ENCODE measurements around the gene CDKN2B.

- TF ChIP-seq ELK1 (IDR thresholded peaks at IDR 0.05; ENCODE audit: borderline replicate concordance, low read depth, low read length) (no peak), POLR2A (IDR thresholded peaks at IDR 0.05; ENCODE audit: low read depth, low read length) (no peak)
These were observed 36.3 kb upstream of the CDKN2B start for GRCh38 chr9:22045423-22045822.

Measured in IMR-90 (cell line).